PC-3 (cell line): ENCODE measurements around the gene NUDT22. TPM values are rescaled to one million over a fixed set of nuclear protein-coding genes. Genes with fewer than 3 reads are reported as not detected.

Experiments
- ATAC-seq: fragments of 200-7000 bp; cut with Tn5 transposase; 2 replicates; pipeline ENCODE4 v1.9.1; 2020; ENCODE audit warnings: mild to moderate bottlenecking, moderate library complexity
- BruUV-seq: library from RNA; stranded (reverse); fragments of 400-500 nt; replicated peaks from 2 replicates; lab custom pipeline; 2021; lab: Mats Ljungman, UMichigan
- CTCF ChIA-PET: fragments of 300-600 bp; sonication (Branson Sonifier 250); formaldehyde crosslinking; loops from one replicate; lab custom pipeline; 2022; ENCODE audit warnings: antibody characterized with exemption; lab: Charles Lee
- POLR2A ChIA-PET: fragments of 300-600 bp; sonication (Branson Sonifier 250); formaldehyde crosslinking; loops from one replicate; lab custom pipeline; 2022; ENCODE audit warnings: antibody characterized with exemption; ENCODE audit not compliant: unreplicated experiment; lab: Charles Lee
- DNase-seq: peaks from one replicate; pipeline ENCODE4 v3.0.0-alpha.2; 2015
- H2AFZ ChIP-seq: fragments of 300-600 bp; sonication (generic); 2 replicates; pipeline ENCODE4 v1.6.0; 2016; ENCODE audit warnings: antibody characterized with exemption, low read length
- H3F3A ChIP-seq: fragments of 300-600 bp; sonication (generic); one replicate; pipeline ENCODE4 v1.6.0; 2017; ENCODE audit warnings: antibody characterized with exemption, low read length, control low read depth, mild to moderate bottlenecking; ENCODE audit not compliant: unreplicated experiment
- H3K27ac ChIP-seq: fragments of 300-600 bp; sonication (generic); 2 replicates; pipeline ENCODE4 v1.5.1; 2016; ENCODE audit warnings: mild to moderate bottlenecking, low read length
- H3K27me3 ChIP-seq: fragments of 300-600 bp; sonication (generic); 2 replicates; pipeline ENCODE4 v1.6.1; 2016; ENCODE audit warnings: low read length, mixed read lengths
- H3K36me3 ChIP-seq: fragments of 300-600 bp; sonication (generic); 2 replicates; pipeline ENCODE4 v1.6.1; 2016; ENCODE audit warnings: low read depth, mixed run types, low read length, mixed read lengths
- H3K4me1 ChIP-seq: fragments of 300-600 bp; sonication (generic); 2 replicates; pipeline ENCODE4 v1.5.1; 2016; ENCODE audit warnings: low read length; ENCODE audit not compliant: insufficient read depth
- H3K4me2 ChIP-seq: fragments of 300-600 bp; sonication (generic); 2 replicates; pipeline ENCODE4 v1.6.0; 2016; ENCODE audit warnings: low read length
- H3K4me3 ChIP-seq: fragments of 300-600 bp; sonication (generic); 2 replicates; pipeline ENCODE4 v1.5.1; 2016; ENCODE audit warnings: mild to moderate bottlenecking, low read length, mixed read lengths
- H3K79me2 ChIP-seq: fragments of 300-600 bp; sonication (generic); 2 replicates; pipeline ENCODE4 v1.6.1; 2017; ENCODE audit warnings: low read length, mixed read lengths
- H3K9ac ChIP-seq: fragments of 300-600 bp; sonication (generic); 2 replicates; pipeline ENCODE4 v1.6.0; 2016; ENCODE audit warnings: mild to moderate bottlenecking, low read length
- H3K9me2 ChIP-seq: fragments of 300-600 bp; sonication (generic); replicated peaks from 2 replicates; pipeline ENCODE4 v1.6.1; 2016; ENCODE audit warnings: mixed run types, low read length, mixed read lengths
- H3K9me3 ChIP-seq: fragments of 300-600 bp; sonication (generic); 2 replicates; pipeline ENCODE4 v1.6.1; 2016; ENCODE audit warnings: low read length, mixed read lengths
- H4K20me1 ChIP-seq: fragments of 300-600 bp; sonication (generic); 2 replicates; pipeline ENCODE4 v1.6.1; 2016; ENCODE audit warnings: low read length, mixed read lengths
- EZH2 ChIP-seq: fragments of 300-600 bp; sonication (generic); IDR thresholded peaks from one replicate; pipeline ENCODE4 v1.6.1; 2017; ENCODE audit warnings: antibody characterized with exemption, mild to moderate bottlenecking, low read length; ENCODE audit not compliant: unreplicated experiment
- EZH2phosphoT487 ChIP-seq: fragments of 300-600 bp; sonication (generic); IDR thresholded peaks from 2 replicates; pipeline ENCODE4 v1.6.1; 2018; ENCODE audit warnings: mild to moderate bottlenecking, antibody characterized with exemption, low read length, borderline replicate concordance
- intact Hi-C: fragments of 100-400 bp; cut with micrococcal nuclease; formaldehyde crosslinking; loops from 2 replicates; pipeline ENCODE4 v1.9.0; 2023
- total RNA-seq: library from RNA; depleted of rRNA; stranded (reverse); fragments of >200 nt; gene quantifications from 2 replicates; pipeline ENCODE4 v1.2.3, GENCODE V29; 2014
- TF ChIP-seq, protein P1 (sequence below): fragments of 300-600 bp; sonication (generic); conservative IDR thresholded peaks from 2 replicates; pipeline ENCODE4 v1.5.1; 2017; ENCODE audit warnings: antibody characterized with exemption, low read depth, mild to moderate bottlenecking, low read length

Gene NUDT22
- total RNA-seq, 1 experiment from 2014 or later, result 98.3 TPM

- Histone ChIP-seq H3K79me2 (no peaks in the 10 kb centered on the region), H3K27ac (no peak overlapping the region), H4K20me1 (0 out of 2 replicates have a peak, but pooled peaks cover 3% of the 10 kb centered on the region), H2AFZ (no peak overlapping the region), H3K36me3 (peaks cover 44% of the 10 kb centered on the region), H3K4me1 (peaks cover 9% of the 10 kb centered on the region), H3K4me3 (no peak overlapping the region), H3K9me3 (no peaks in the 10 kb centered on the region), H3K27me3 (no peaks in the 10 kb centered on the region), H3K4me2 (no peak overlapping the region), H3K9me2 (no peaks in the 10 kb centered on the region), H3K9ac (no peak overlapping the region), H3F3A (no peaks in the 10 kb centered on the region)
- ChIA-PET CTCF (interaction anchor here (1.0 kb wide), 1 partner anchor 94 kb away, joined by 4 read pairs; no protein-coding TSS in a partner anchor), POLR2A (no interaction called here)
- BruUV-seq, result no TSS peak
- intact Hi-C loops, result no loop called here
- ATAC-seq (no peak), DNase-seq (no peak)
- TF ChIP-seq EZH2 (no peak), EZH2phosphoT487 (no peak)
- TF ChIP-seq, protein P1, sequence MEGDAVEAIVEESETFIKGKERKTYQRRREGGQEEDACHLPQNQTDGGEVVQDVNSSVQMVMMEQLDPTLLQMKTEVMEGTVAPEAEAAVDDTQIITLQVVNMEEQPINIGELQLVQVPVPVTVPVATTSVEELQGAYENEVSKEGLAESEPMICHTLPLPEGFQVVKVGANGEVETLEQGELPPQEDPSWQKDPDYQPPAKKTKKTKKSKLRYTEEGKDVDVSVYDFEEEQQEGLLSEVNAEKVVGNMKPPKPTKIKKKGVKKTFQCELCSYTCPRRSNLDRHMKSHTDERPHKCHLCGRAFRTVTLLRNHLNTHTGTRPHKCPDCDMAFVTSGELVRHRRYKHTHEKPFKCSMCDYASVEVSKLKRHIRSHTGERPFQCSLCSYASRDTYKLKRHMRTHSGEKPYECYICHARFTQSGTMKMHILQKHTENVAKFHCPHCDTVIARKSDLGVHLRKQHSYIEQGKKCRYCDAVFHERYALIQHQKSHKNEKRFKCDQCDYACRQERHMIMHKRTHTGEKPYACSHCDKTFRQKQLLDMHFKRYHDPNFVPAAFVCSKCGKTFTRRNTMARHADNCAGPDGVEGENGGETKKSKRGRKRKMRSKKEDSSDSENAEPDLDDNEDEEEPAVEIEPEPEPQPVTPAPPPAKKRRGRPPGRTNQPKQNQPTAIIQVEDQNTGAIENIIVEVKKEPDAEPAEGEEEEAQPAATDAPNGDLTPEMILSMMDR, result no peak
Observed at GRCh38 chr11:64261556-64262080, 35.5 kb downstream of the NUDT22 start.

DNA sequence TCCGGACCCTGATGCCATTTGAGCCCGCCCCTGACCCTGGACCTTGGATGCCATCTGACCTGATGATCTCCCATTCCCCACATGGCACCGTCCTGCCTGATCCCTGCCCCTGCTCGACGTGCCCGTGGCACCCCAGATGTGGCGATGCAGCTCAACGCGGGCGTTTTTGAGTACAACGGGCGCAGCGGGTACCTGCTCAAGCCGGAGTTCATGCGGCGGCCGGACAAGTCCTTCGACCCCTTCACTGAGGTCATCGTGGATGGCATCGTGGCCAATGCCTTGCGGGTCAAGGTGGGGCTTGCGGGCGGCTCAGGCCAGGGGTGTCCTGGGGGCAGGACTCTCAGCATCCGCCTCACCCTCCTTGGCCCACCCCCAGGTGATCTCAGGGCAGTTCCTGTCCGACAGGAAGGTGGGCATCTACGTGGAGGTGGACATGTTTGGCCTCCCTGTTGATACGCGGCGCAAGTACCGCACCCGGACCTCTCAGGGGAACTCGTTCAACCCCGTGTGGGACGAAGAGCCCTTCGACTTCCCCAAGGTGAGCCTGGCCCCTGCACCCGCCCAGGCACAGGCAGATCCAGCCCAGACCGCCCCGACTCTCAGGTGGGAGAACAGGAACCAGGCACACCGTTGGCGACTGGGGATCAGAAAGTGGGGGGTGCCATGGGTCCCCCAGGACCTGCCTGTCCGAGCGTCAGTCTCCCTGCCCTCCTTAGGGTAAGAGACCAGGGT, 36.4 kb downstream of the NUDT22 start:
- Histone ChIP-seq H3K9ac (no peak overlapping the region), H3K36me3 (peaks cover 42% of the 10 kb centered on the region)
- no peak for ATAC-seq

More for the DNA sequence above, 36.4 kb downstream of the NUDT22 start:
- Histone ChIP-seq H3K79me2 (no peaks in the 10 kb centered on the region), H2AFZ (no peak overlapping the region), H3K4me1 (peaks cover 8% of the 10 kb centered on the region; the same call in 1 of the 2 replicates), H3K4me3 (no peak overlapping the region), H3K9me2 (no peaks in the 10 kb centered on the region), H4K20me1 (0 out of 2 replicates have a peak, but pooled peaks cover 3% of the 10 kb centered on the region), H3K4me2 (no peak overlapping the region), H3K27me3 (no peaks in the 10 kb centered on the region), H3K27ac (no peak overlapping the region), H3F3A (no peaks in the 10 kb centered on the region), H3K9me3 (no peaks in the 10 kb centered on the region)
- TF ChIP-seq, protein P1, result no peak
- TF ChIP-seq EZH2 (no peak), EZH2phosphoT487 (no peak)
- BruUV-seq, result no TSS peak
- CTCF ChIA-PET, result interaction anchor here (1.0 kb wide), 1 partner anchor 93 kb away, joined by 4 read pairs; no protein-coding TSS in a partner anchor
- no peak for DNase-seq
- POLR2A ChIA-PET, result no interaction called here
- intact Hi-C loops, result no loop called here
